ENCODE results near the gene SCARB1. TPM values are rescaled to one million over a fixed set of nuclear protein-coding genes. Genes with fewer than 3 reads are reported as not detected.

Gene SCARB1
- polyA plus RNA-seq, 2 donors = 7.4 to 8.6 TPM

DNA sequence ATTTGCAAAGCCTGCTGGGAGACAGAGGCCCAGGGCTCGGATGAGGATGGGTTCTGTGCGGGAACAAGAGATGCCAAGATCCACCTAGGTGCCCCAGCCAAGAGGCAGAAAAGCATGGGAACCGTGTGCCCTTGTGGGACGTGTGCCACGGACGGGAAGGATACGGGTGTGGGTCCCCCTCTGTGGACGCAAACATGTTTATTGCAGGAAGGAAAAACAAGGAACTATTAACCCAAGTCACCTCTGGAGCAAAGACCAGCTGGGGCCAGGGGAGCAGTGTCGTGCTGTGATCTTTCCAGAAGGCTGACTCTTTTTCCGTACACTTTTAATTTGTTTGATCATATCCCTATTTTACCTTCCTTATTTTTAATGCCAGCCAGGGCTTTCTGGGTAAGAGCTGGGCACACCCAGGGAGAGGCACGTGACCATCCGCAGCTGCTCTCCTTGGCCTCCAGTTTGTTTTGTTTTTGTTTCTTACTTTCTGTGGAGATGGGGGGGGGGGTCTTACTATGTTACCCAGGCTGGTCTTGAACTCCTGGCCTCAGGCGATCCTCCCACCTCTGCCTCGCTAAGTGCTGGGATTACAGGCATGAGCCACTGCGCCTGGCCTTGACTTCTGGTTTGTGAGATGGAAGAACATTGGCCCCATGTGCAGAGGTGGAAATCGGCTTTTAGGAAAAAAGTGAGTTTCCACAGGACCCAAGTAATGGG, 20.7 kb downstream of the SCARB1 start:
- WGBS, 2 donors = 69 to 71% methylated on average over 16 of the region's 16 CpGs
- Histone ChIP-seq H3K27ac (ENCODE audit: low read depth in 2 of 2, low read length in 1 of 2) (no peak overlapping the region), H3K9me3 (ENCODE audit: control insufficient read depth in 2 of 2, insufficient read depth in 1 of 2, low read depth in 1 of 2, low read length in 1 of 2) (no peaks in the 10 kb centered on the region), H3K4me3 (ENCODE audit: low read depth in 1 of 2, low read length in 2 of 2) (no peak overlapping the region), H3K27me3 (ENCODE audit: control insufficient read depth in 1 of 2, insufficient read depth in 2 of 2, low read length in 2 of 2) (no peaks in the 10 kb centered on the region), H3K4me1 (ENCODE audit: control insufficient read depth in 2 of 2, insufficient read depth in 2 of 2, low read length in 1 of 2) (peaks cover 8 to 10% of the 10 kb centered on the region in 2 donors), H3K36me3 (ENCODE audit: control insufficient read depth in 2 of 2, insufficient read depth in 2 of 2, low read length in 1 of 2) (no peaks in the 10 kb centered on the region)

GRCh38 chr12:124842073-124842749, 21.5 kb downstream of the SCARB1 start:
- no peak overlapping the region for H3K4me3 ChIP-seq (ENCODE audit: low read depth in 1 of 2, low read length in 2 of 2)
- no peaks in the 10 kb centered on the region for H3K36me3 ChIP-seq (ENCODE audit: control insufficient read depth in 2 of 2, insufficient read depth in 2 of 2, low read length in 1 of 2)
- H3K4me1 ChIP-seq (ENCODE audit: control insufficient read depth in 2 of 2, insufficient read depth in 2 of 2, low read length in 1 of 2) = peaks cover 4 to 8% of the 10 kb centered on the region in 2 donors
- H3K27me3 ChIP-seq (ENCODE audit: control insufficient read depth in 1 of 2, insufficient read depth in 2 of 2, low read length in 2 of 2) = no peaks in the 10 kb centered on the region
- WGBS, 2 donors = 73 to 80% methylated on average over 14 of the region's 14 CpGs
- H3K27ac ChIP-seq (ENCODE audit: low read depth in 2 of 2, low read length in 1 of 2) = peak overlapping the region in 1 of 2 donors; percentile 13
- no peaks in the 10 kb centered on the region for H3K9me3 ChIP-seq (ENCODE audit: control insufficient read depth in 2 of 2, insufficient read depth in 1 of 2, low read depth in 1 of 2, low read length in 1 of 2)

DNA sequence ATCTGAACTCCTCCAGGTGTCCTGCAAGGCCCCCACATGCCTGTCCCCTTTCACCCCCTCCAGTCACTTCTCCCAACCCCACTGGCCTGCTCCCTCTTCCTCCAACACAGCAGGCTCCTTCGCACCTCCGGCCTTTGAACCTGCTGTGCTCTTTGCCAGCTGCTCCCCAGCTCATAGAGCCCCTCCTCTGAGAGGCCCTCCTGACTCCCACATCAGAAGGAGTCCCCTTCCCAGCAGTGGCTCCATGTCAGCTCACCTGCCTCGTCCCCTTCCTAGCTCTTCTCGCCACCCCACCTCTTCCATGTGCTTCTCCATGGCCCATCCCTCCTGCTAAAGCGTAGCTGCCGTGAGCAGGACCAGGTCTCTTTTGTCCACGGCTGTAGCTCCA, 22.1 kb downstream of the SCARB1 start:
- Histone ChIP-seq H3K36me3 (ENCODE audit: control insufficient read depth in 2 of 2, insufficient read depth in 2 of 2, low read length in 1 of 2) (no peaks in the 10 kb centered on the region), H3K4me3 (ENCODE audit: low read depth in 1 of 2, low read length in 2 of 2) (no peak overlapping the region), H3K27me3 (ENCODE audit: control insufficient read depth in 1 of 2, insufficient read depth in 2 of 2, low read length in 2 of 2) (no peaks in the 10 kb centered on the region), H3K9me3 (ENCODE audit: control insufficient read depth in 2 of 2, insufficient read depth in 1 of 2, low read depth in 1 of 2, low read length in 1 of 2) (no peaks in the 10 kb centered on the region), H3K27ac (ENCODE audit: low read depth in 2 of 2, low read length in 1 of 2) (no peak overlapping the region), H3K4me1 (ENCODE audit: control insufficient read depth in 2 of 2, insufficient read depth in 2 of 2, low read length in 1 of 2) (peaks cover 2 to 6% of the 10 kb centered on the region in 2 donors)
- WGBS, 2 donors = 81 to 89% methylated on average over 7 of the region's 7 CpGs

- peaks cover 4% of the 10 kb centered on the region in 2 donors for H3K4me1 ChIP-seq (ENCODE audit: control insufficient read depth in 2 of 2, insufficient read depth in 2 of 2, low read length in 1 of 2)
- H3K9me3 ChIP-seq (ENCODE audit: control insufficient read depth in 2 of 2, insufficient read depth in 1 of 2, low read depth in 1 of 2, low read length in 1 of 2) = no peaks in the 10 kb centered on the region
- WGBS, 2 donors = 39 to 48% methylated on average over 16 of the region's 16 CpGs
- no peak overlapping the region for H3K4me3 ChIP-seq (ENCODE audit: low read depth in 1 of 2, low read length in 2 of 2)
- H3K27ac ChIP-seq (ENCODE audit: low read depth in 2 of 2, low read length in 1 of 2) = peak overlapping the region in 1 of 2 donors; percentile 22
- H3K36me3 ChIP-seq (ENCODE audit: control insufficient read depth in 2 of 2, insufficient read depth in 2 of 2, low read length in 1 of 2) = no peaks in the 10 kb centered on the region
- H3K27me3 ChIP-seq (ENCODE audit: control insufficient read depth in 1 of 2, insufficient read depth in 2 of 2, low read length in 2 of 2) = no peaks in the 10 kb centered on the region
Observed at GRCh38 chr12:124837958-124838803, 25.5 kb downstream of the SCARB1 start.

GRCh38 chr12:124837249-124837897, 26.3 kb downstream of the SCARB1 start:
- no peak overlapping the region for H3K4me3 ChIP-seq (ENCODE audit: low read depth in 1 of 2, low read length in 2 of 2)
- peaks cover 4% of the 10 kb centered on the region in 2 donors for H3K4me1 ChIP-seq (ENCODE audit: control insufficient read depth in 2 of 2, insufficient read depth in 2 of 2, low read length in 1 of 2)
- no peak overlapping the region for H3K27ac ChIP-seq (ENCODE audit: low read depth in 2 of 2, low read length in 1 of 2)
- WGBS, 2 donors = 68 to 81% methylated on average over 4 of the region's 4 CpGs
- no peaks in the 10 kb centered on the region for H3K27me3 ChIP-seq (ENCODE audit: control insufficient read depth in 1 of 2, insufficient read depth in 2 of 2, low read length in 2 of 2)
- no peaks in the 10 kb centered on the region for H3K9me3 ChIP-seq (ENCODE audit: control insufficient read depth in 2 of 2, insufficient read depth in 1 of 2, low read depth in 1 of 2, low read length in 1 of 2)
- no peaks in the 10 kb centered on the region for H3K36me3 ChIP-seq (ENCODE audit: control insufficient read depth in 2 of 2, insufficient read depth in 2 of 2, low read length in 1 of 2)

DNA sequence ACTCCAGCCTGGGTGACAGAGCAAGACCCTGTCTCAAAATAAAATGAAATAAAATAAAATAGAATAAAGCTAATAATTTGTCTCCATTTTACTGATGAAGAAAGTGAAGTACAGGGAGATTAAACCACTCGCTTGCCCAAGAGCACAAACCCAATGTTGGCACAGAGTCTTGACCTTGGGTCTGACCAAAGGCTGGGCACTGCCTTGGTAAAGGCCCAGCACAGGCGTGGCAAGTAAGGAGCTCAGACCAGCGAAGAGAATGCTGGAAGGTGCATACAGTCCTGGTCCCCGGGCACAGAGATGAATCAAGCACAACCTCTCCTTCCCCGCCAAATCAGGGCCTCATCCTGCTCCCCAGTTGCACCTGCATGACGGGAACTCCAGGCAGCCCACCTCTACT, 26.9 kb downstream of the SCARB1 start:
- 91 to 95% methylated on average over 6 of the region's 6 CpGs for WGBS, 2 donors
- Histone ChIP-seq H3K4me1 (ENCODE audit: control insufficient read depth in 2 of 2, insufficient read depth in 2 of 2, low read length in 1 of 2) (peaks cover 4% of the 10 kb centered on the region in 2 donors), H3K36me3 (ENCODE audit: control insufficient read depth in 2 of 2, insufficient read depth in 2 of 2, low read length in 1 of 2) (no peaks in the 10 kb centered on the region)

DNA sequence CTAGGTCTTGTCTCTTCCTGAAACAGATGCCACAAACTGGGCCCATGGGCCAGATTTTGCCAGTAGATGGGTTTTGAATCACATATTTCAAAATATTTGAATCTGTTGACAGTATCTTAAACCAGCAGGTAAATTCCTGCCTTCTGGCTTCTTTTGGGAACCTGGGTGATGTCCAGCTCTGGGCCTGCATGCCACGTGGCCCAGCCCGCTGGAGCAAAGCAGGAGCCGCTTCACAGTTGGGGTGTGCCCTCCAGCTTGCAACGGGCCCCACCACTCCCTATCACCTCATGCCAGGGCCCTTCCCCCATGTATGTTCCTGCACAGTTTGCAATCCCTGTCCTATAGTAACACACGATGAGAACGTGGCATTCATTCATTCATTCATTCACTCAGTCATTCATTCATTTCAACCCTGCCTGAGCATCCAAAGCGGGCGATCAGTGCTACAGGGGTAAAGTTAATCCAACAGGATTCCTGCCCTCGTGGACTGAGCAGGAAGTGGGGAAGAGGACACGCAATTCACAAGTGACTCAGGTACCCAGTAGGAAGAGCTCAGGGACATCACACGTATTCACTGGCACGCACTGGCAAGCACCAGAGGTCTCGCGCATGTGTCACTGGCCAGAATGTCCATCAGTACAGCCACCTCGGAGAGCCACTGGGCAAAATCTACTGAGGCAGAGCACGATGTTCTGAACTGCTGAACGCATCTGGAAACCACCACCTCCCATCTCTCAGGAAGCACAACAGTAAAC, 27.8 kb downstream of the SCARB1 start:
- H3K27me3 ChIP-seq (ENCODE audit: control insufficient read depth in 1 of 2, insufficient read depth in 2 of 2, low read length in 2 of 2) = no peaks in the 10 kb centered on the region
- H3K4me1 ChIP-seq (ENCODE audit: control insufficient read depth in 2 of 2, insufficient read depth in 2 of 2, low read length in 1 of 2) = peaks cover 2 to 4% of the 10 kb centered on the region in 2 donors
- 72 to 73% methylated on average over 17 of the region's 17 CpGs for WGBS, 2 donors
- no peak overlapping the region for H3K27ac ChIP-seq (ENCODE audit: low read depth in 2 of 2, low read length in 1 of 2)
- H3K36me3 ChIP-seq (ENCODE audit: control insufficient read depth in 2 of 2, insufficient read depth in 2 of 2, low read length in 1 of 2) = no peaks in the 10 kb centered on the region
- no peak overlapping the region for H3K4me3 ChIP-seq (ENCODE audit: low read depth in 1 of 2, low read length in 2 of 2)
- H3K9me3 ChIP-seq (ENCODE audit: control insufficient read depth in 2 of 2, insufficient read depth in 1 of 2, low read depth in 1 of 2, low read length in 1 of 2) = no peaks in the 10 kb centered on the region

More for the DNA sequence above, 26.9 kb downstream of the SCARB1 start:
- Histone ChIP-seq H3K27me3 (ENCODE audit: control insufficient read depth in 1 of 2, insufficient read depth in 2 of 2, low read length in 2 of 2) (no peaks in the 10 kb centered on the region), H3K4me3 (ENCODE audit: low read depth in 1 of 2, low read length in 2 of 2) (no peak overlapping the region), H3K27ac (ENCODE audit: low read depth in 2 of 2, low read length in 1 of 2) (no peak overlapping the region), H3K9me3 (ENCODE audit: control insufficient read depth in 2 of 2, insufficient read depth in 1 of 2, low read depth in 1 of 2, low read length in 1 of 2) (no peaks in the 10 kb centered on the region)

DNA sequence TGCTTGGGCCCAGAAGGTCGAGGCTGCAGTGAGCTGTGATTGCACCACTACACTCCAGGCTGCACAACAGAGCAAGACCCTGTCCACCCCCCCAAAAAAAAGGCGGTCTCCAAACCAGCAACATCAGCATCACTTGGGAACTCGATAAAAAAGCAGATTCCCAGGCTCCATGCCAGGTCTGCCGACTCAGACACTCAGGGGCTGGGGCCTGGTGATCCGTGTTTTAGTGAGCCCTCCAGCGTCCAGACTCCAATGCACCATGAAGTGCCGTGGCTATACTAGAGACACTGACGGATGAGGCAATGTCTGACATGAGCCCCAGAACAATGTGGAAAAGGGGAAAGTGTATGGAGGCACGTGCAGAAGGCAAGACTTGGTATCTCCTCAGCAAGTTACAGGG, 28.8 kb downstream of the SCARB1 start:
- Histone ChIP-seq H3K4me3 (ENCODE audit: low read depth in 1 of 2, low read length in 2 of 2) (no peak overlapping the region), H3K27me3 (ENCODE audit: control insufficient read depth in 1 of 2, insufficient read depth in 2 of 2, low read length in 2 of 2) (no peaks in the 10 kb centered on the region), H3K4me1 (ENCODE audit: control insufficient read depth in 2 of 2, insufficient read depth in 2 of 2, low read length in 1 of 2) (peaks cover 2 to 4% of the 10 kb centered on the region in 2 donors), H3K36me3 (ENCODE audit: control insufficient read depth in 2 of 2, insufficient read depth in 2 of 2, low read length in 1 of 2) (no peaks in the 10 kb centered on the region), H3K9me3 (ENCODE audit: control insufficient read depth in 2 of 2, insufficient read depth in 1 of 2, low read depth in 1 of 2, low read length in 1 of 2) (peaks cover 0 to 2% of the 10 kb centered on the region in 2 donors), H3K27ac (ENCODE audit: low read depth in 2 of 2, low read length in 1 of 2) (no peak overlapping the region)
- WGBS, 2 donors = 84 to 90% methylated on average over 9 of the region's 9 CpGs
